DND-41 (cell line): ENCODE data around the gene RBM22.

Source experiments
- ATAC-seq: fragments of 200-7000 bp; cut with Tn5 transposase; 3 replicates; pipeline ENCODE4 v1.9.1; 2021; ENCODE audit warnings: low read depth; ENCODE audit not compliant: insufficient read depth
- DNase-seq: peaks from one replicate; pipeline ENCODE4 v3.0.0-alpha.2; 2020
- H2AFZ ChIP-seq: 2 replicates; pipeline ENCODE4 v1.6.0; 2012; ENCODE audit warnings: low read depth, low read length
- H3K27ac ChIP-seq: 2 replicates; pipeline ENCODE4 v1.5.1; 2012; ENCODE audit warnings: low read length, inconsistent platforms
- H3K27me3 ChIP-seq: fragments of 200-600 bp; sonication (generic); 2 replicates; pipeline ENCODE4 v1.6.0; 2012; ENCODE audit warnings: low read length, mild to moderate bottlenecking, inconsistent platforms; ENCODE audit not compliant: insufficient read depth, poor library complexity
- H3K36me3 ChIP-seq: 2 replicates; pipeline ENCODE4 v1.5.1; 2012; ENCODE audit warnings: low read length, inconsistent platforms; ENCODE audit not compliant: insufficient read depth
- H3K4me1 ChIP-seq: 2 replicates; pipeline ENCODE4 v1.5.1; 2012; ENCODE audit warnings: mild to moderate bottlenecking, low read length; ENCODE audit not compliant: insufficient read depth
- H3K4me2 ChIP-seq: 2 replicates; pipeline ENCODE4 v1.6.0; 2012; ENCODE audit warnings: mild to moderate bottlenecking, moderate library complexity, low read length, inconsistent platforms; ENCODE audit not compliant: insufficient read depth
- H3K4me3 ChIP-seq, 2 experiments: fragments of 200-600 bp in 1 of 2; shearing (Covaris generic) in 1 of 2; 2 replicates each; pipeline ENCODE4 v1.5.1; 2012 to 2016; ENCODE audit warnings: inconsistent platforms in 2 of 2, low read length in 2 of 2, mild to moderate bottlenecking in 2 of 2, low read depth in 1 of 2, moderate library complexity in 1 of 2
- H3K79me2 ChIP-seq: 2 replicates; pipeline ENCODE4 v1.6.0; 2012; ENCODE audit warnings: low read length, inconsistent platforms; ENCODE audit not compliant: insufficient read depth
- H3K9ac ChIP-seq: 2 replicates; pipeline ENCODE4 v1.6.0; 2012; ENCODE audit warnings: low read depth, mild to moderate bottlenecking, inconsistent platforms, low read length, moderate library complexity
- H3K9me3 ChIP-seq: 2 replicates; pipeline ENCODE4 v1.5.1; 2012; ENCODE audit warnings: low read length, moderate library complexity, mild to moderate bottlenecking, inconsistent platforms; ENCODE audit not compliant: insufficient read depth, severe bottlenecking
- H4K20me1 ChIP-seq: 2 replicates; pipeline ENCODE4 v1.6.0; 2012; ENCODE audit warnings: low read length; ENCODE audit not compliant: insufficient read depth
- CTCF ChIP-seq: IDR thresholded peaks from 2 replicates; pipeline ENCODE4 v1.5.1; 2012; ENCODE audit warnings: borderline replicate concordance, low read length, moderate library complexity, mild to moderate bottlenecking; ENCODE audit not compliant: poor library complexity, severe bottlenecking; ENCODE audit errors: extremely low read depth
- EZH2 ChIP-seq: IDR thresholded peaks from 3 replicates; pipeline ENCODE4 v1.6.1; 2012; ENCODE audit warnings: borderline replicate concordance, low read depth, mild to moderate bottlenecking, moderate library complexity, low read length, inconsistent platforms; ENCODE audit not compliant: severe bottlenecking

RBM22 gene

GRCh38 chr5:150671509-150672236, 29.2 kb downstream of the RBM22 start:
- H3K4me1 ChIP-seq: peaks cover 28% of the 10 kb centered on the region
- H4K20me1 ChIP-seq: no peaks in the 10 kb centered on the region
- H3K79me2 ChIP-seq: no peaks in the 10 kb centered on the region
- peak overlapping the region; percentile 37 to 73; a peak in 3 of 4 replicates for H3K4me3 ChIP-seq
- H3K27ac ChIP-seq: peak overlapping the region; percentile 68
- no peaks in the 10 kb centered on the region for H3K9me3 ChIP-seq
- peak overlapping the region; percentile 91 for H2AFZ ChIP-seq
- H3K27me3 ChIP-seq: peaks cover 14% of the 10 kb centered on the region
- TF ChIP-seq CTCF (no peak), EZH2 (no peak)
- peak overlapping the region; percentile 65 for H3K9ac ChIP-seq
- H3K36me3 ChIP-seq: no peaks in the 10 kb centered on the region
- peak overlapping the region; percentile 88 for H3K4me2 ChIP-seq
- peak; percentile 69 for ATAC-seq
- peak; percentile 30 for DNase-seq

- no peak for DNase-seq
- ATAC-seq: no peak
- no peaks in the 10 kb centered on the region for H3K36me3 ChIP-seq
- 0 out of 2 replicates have a peak overlapping the region, but pooled peaks have one; percentile 91 for H2AFZ ChIP-seq
- no peak overlapping the region; a peak in 1 of 4 replicates for H3K4me3 ChIP-seq
- no peaks in the 10 kb centered on the region for H3K9me3 ChIP-seq
- TF ChIP-seq EZH2: no peak
- no peak for TF ChIP-seq CTCF
- H3K4me1 ChIP-seq: peaks cover 28% of the 10 kb centered on the region
- peak overlapping the region; percentile 88; the same call in 1 of the 2 replicates for H3K4me2 ChIP-seq
- H3K9ac ChIP-seq: no peak overlapping the region
- no peaks in the 10 kb centered on the region for H3K79me2 ChIP-seq
- no peak overlapping the region for H3K27ac ChIP-seq
- H3K27me3 ChIP-seq: peaks cover 14% of the 10 kb centered on the region
- H4K20me1 ChIP-seq: no peaks in the 10 kb centered on the region
Observed at GRCh38 chr5:150670948-150671310, 29.9 kb downstream of the RBM22 start.

GRCh38 chr5:150670275-150670947, 30.5 kb downstream of the RBM22 start:
- Histone ChIP-seq H3K4me3 (no peak overlapping the region), H2AFZ (no peak overlapping the region), H3K27ac (no peak overlapping the region), H3K4me1 (peaks cover 28% of the 10 kb centered on the region), H3K27me3 (peaks cover 14% of the 10 kb centered on the region), H3K36me3 (no peaks in the 10 kb centered on the region), H3K79me2 (no peaks in the 10 kb centered on the region), H4K20me1 (no peaks in the 10 kb centered on the region), H3K4me2 (no peak overlapping the region), H3K9ac (no peak overlapping the region), H3K9me3 (no peaks in the 10 kb centered on the region)
- ATAC-seq (no peak), DNase-seq (no peak)
- TF ChIP-seq CTCF: no peak
- no peak for TF ChIP-seq EZH2
